GM12891 (cell line): ENCODE results near the gene GNG5.

Source experiments
- PAX5 ChIP-seq: IDR thresholded peaks from 2 replicates; pipeline ENCODE4 v1.6.1; 2011; ENCODE audit warnings: low read length, moderate library complexity, mild to moderate bottlenecking; ENCODE audit not compliant: insufficient read depth, severe bottlenecking
- POLR2A ChIP-seq: IDR thresholded peaks from 2 replicates; pipeline ENCODE4 v1.6.1; 2011; ENCODE audit warnings: low read depth, low read length, control low read depth
- POLR2AphosphoS5 ChIP-seq: IDR thresholded peaks from 2 replicates; pipeline ENCODE4 v1.6.1; 2011; ENCODE audit warnings: low read depth, low read length, control low read depth
- POU2F2 ChIP-seq: IDR thresholded peaks from 2 replicates; pipeline ENCODE4 v1.6.1; 2011; ENCODE audit warnings: low read depth, mild to moderate bottlenecking, control low read depth, low read length, moderate library complexity
- SPI1 ChIP-seq: IDR thresholded peaks from 2 replicates; pipeline ENCODE4 v1.6.1; 2011; ENCODE audit warnings: low read depth, low read length, control low read depth
- TAF1 ChIP-seq: IDR thresholded peaks from 2 replicates; pipeline ENCODE4 v1.6.1; 2011; ENCODE audit warnings: low read depth, low read length, control low read depth

DNA sequence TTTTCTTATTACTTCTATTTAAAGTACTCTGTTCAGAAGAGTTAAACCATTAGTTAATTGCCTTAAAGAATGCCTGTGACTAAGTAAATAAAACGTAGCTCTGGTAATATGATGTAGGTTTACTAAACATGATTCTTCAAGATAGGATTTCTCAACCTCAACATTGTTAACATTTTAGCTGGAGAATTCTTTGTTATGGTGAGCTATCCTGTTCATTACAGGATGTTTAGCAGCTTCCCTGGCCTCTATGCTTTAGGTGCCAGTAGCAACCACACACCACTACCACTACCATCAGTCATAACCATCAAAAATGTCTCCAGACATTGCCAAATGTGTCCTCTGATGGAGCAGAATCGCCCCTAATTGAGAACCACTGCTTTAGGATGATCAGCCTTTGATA is 16.6 kb downstream of the GNG5 start:
- TF ChIP-seq POLR2A, result no peak
- no peak for TF ChIP-seq TAF1
- no peak for TF ChIP-seq POLR2AphosphoS5
- TF ChIP-seq SPI1, result no peak
- TF ChIP-seq POU2F2, result no peak
- no peak for TF ChIP-seq PAX5
